ENCODE data around the gene PPP1R14C. TPM values are rescaled to one million over a fixed set of nuclear protein-coding genes. Genes with fewer than 3 reads are reported as not detected.
A peak's percentile ranks its signal among the peaks of the same experiment; 100 is the strongest.

PPP1R14C gene
- polyA plus RNA-seq, 3 donors: 0.11 TPM; not detected in 2

DNA sequence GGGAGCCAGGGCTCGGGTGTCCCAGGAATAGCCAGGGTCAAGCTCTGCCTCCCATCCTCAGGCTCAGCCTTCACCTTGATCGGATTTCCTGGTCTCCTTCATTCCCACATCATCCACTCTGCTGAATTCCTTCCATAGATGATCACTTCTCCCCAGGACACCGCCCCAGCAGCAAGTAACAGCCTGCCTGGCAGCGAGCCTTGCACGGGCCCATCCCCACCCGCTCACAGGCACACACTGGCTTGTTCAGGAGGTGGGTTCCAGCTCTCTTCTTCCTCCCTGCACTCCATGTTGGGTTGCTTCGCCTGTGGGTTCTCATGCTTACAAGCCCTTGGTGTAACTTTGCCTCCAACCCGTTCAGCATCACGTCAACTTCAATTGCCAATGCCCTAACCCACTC, 113.0 kb downstream of the PPP1R14C start:
- TF ChIP-seq, protein P1, sequence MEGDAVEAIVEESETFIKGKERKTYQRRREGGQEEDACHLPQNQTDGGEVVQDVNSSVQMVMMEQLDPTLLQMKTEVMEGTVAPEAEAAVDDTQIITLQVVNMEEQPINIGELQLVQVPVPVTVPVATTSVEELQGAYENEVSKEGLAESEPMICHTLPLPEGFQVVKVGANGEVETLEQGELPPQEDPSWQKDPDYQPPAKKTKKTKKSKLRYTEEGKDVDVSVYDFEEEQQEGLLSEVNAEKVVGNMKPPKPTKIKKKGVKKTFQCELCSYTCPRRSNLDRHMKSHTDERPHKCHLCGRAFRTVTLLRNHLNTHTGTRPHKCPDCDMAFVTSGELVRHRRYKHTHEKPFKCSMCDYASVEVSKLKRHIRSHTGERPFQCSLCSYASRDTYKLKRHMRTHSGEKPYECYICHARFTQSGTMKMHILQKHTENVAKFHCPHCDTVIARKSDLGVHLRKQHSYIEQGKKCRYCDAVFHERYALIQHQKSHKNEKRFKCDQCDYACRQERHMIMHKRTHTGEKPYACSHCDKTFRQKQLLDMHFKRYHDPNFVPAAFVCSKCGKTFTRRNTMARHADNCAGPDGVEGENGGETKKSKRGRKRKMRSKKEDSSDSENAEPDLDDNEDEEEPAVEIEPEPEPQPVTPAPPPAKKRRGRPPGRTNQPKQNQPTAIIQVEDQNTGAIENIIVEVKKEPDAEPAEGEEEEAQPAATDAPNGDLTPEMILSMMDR (IDR thresholded peaks at IDR 0.05): no peak
- Histone ChIP-seq H3K27me3 (ENCODE audit: control insufficient read depth in 2 of 2, insufficient read depth in 2 of 2, low read length in 2 of 2) (no peaks in the 10 kb centered on the region), H2AFZ (ENCODE audit: insufficient read depth, low read depth, low read length, poor library complexity, severe bottlenecking) (no peak overlapping the region), H3K4me3 (replicated peaks in 1 of 3; ENCODE audit: low read depth in 2 of 3, low read length in 3 of 3) (no peak overlapping the region), H3K4me1 (ENCODE audit: control insufficient read depth in 1 of 2, insufficient read depth in 2 of 2, low read length in 2 of 2) (no peaks in the 10 kb centered on the region), H3K27ac (ENCODE audit: low read depth in 1 of 2, low read length in 2 of 2) (no peak overlapping the region), H4K20me1 (ENCODE audit: insufficient read depth, low read length) (no peaks in the 10 kb centered on the region), H3K9ac (ENCODE audit: insufficient read depth, low read length, poor library complexity, severe bottlenecking) (no peak overlapping the region), H3K79me2 (ENCODE audit: insufficient read depth, low read length) (no peaks in the 10 kb centered on the region), H3K9me3 (replicated peaks in 1 of 2; ENCODE audit: control insufficient read depth in 1 of 2, insufficient read depth in 1 of 2, low read length in 2 of 2) (no peaks in the 10 kb centered on the region), H3K4me2 (replicated peaks; ENCODE audit: extremely low read depth, low read length, poor library complexity, severe bottlenecking) (no peak overlapping the region), H3K36me3 (replicated peaks in 1 of 2; ENCODE audit: control insufficient read depth in 1 of 2, insufficient read depth in 2 of 2, low read length in 2 of 2) (no peaks in the 10 kb centered on the region)
- H3K4me1 Mint-ChIP-seq: peaks cover 5% of the 10 kb centered on the region
- peaks cover 15 to 37% (median 16%) of the 10 kb centered on the region in 3 donors for H3K27me3 Mint-ChIP-seq (ENCODE audit: low read depth in 3 of 3)
- H3K36me3 Mint-ChIP-seq: no peaks in the 10 kb centered on the region
- intact Hi-C loops (cut with micrococcal nuclease): no loop called here
- peaks cover 0 to 3% (median under 1%) of the 10 kb centered on the region in 7 donors for H3K9me3 Mint-ChIP-seq
- no peak for DNase-seq
- H3K4me3 Mint-ChIP-seq: no peak overlapping the region
- no peak overlapping the region for H3K27ac Mint-ChIP-seq
- 99% methylated on average over 7 of the region's 9 CpGs for WGBS (ENCODE audit: insufficient coverage)

DNA sequence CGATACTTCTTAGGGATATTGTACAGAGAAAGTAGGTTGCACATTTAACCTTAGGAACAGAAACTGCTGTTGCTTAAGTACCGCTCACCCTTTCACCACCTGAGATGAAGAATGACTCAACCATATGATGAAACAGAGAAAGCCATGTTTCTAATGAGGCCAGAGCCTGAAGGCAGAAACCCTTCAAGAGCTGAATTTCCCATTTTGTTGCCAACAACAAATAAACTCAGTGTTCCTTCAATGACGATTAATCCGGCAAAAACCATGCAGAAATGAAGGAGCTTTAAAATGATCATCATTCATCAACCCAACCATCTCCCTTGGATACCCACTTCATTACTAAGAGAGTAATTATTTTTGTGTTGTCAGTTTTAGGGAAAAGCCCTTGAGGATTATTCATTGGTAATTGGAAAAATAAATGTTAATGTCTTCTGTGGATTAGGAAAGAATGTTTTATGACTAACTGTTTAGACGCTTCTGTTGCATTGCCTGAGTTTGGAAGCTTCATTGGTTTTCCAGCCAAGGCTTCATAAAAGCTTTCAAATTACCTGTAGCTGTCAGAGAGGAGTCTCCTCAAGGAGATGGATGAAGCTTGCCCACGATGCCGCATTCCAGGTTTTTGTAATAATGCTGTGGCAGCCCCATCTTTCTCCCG, 113.9 kb downstream of the PPP1R14C start:
- TF ChIP-seq, protein P1 (IDR thresholded peaks at IDR 0.05): no peak
- Histone ChIP-seq H3K27me3 (ENCODE audit: control insufficient read depth in 2 of 2, insufficient read depth in 2 of 2, low read length in 2 of 2) (peaks cover 0 to 3% of the 10 kb centered on the region in 2 donors), H3K4me1 (ENCODE audit: control insufficient read depth in 1 of 2, insufficient read depth in 2 of 2, low read length in 2 of 2) (no peaks in the 10 kb centered on the region), H3K4me3 (replicated peaks in 1 of 3; ENCODE audit: low read depth in 2 of 3, low read length in 3 of 3) (no peak overlapping the region), H3K9me3 (replicated peaks in 1 of 2; ENCODE audit: control insufficient read depth in 1 of 2, insufficient read depth in 1 of 2, low read length in 2 of 2) (no peaks in the 10 kb centered on the region), H3K9ac (ENCODE audit: insufficient read depth, low read length, poor library complexity, severe bottlenecking) (no peak overlapping the region), H4K20me1 (ENCODE audit: insufficient read depth, low read length) (no peaks in the 10 kb centered on the region), H3K27ac (ENCODE audit: low read depth in 1 of 2, low read length in 2 of 2) (no peak overlapping the region), H3K79me2 (ENCODE audit: insufficient read depth, low read length) (no peaks in the 10 kb centered on the region), H3K36me3 (replicated peaks in 1 of 2; ENCODE audit: control insufficient read depth in 1 of 2, insufficient read depth in 2 of 2, low read length in 2 of 2) (no peaks in the 10 kb centered on the region), H2AFZ (ENCODE audit: insufficient read depth, low read depth, low read length, poor library complexity, severe bottlenecking) (no peak overlapping the region), H3K4me2 (replicated peaks; ENCODE audit: extremely low read depth, low read length, poor library complexity, severe bottlenecking) (no peak overlapping the region)
- Mint-ChIP-seq H3K27me3 (ENCODE audit: low read depth in 3 of 3) (peaks cover 12 to 40% (median 16%) of the 10 kb centered on the region in 3 donors), H3K4me3 (no peak overlapping the region), H3K27ac (no peak overlapping the region), H3K36me3 (no peaks in the 10 kb centered on the region), H3K9me3 (peaks cover 0 to 3% (median 0%) of the 10 kb centered on the region in 7 donors), H3K4me1 (peaks cover 5% of the 10 kb centered on the region)
- DNase-seq: peak in 1 of 3 donors; percentile 23
- intact Hi-C loops (cut with micrococcal nuclease): no loop called here
- 66% methylated on average over 4 of the region's 8 CpGs for WGBS (ENCODE audit: insufficient coverage)
